Measurements from ENCODE around the gene ZMAT5.

GRCh38 chr22:29740216-29740615 is 26.6 kb downstream of the ZMAT5 start:
- no peak for TF ChIP-seq POLR2A (IDR thresholded peaks at IDR 0.05; ENCODE audit: low read depth, low read length)
- no peak for TF ChIP-seq POLR2AphosphoS5 (IDR thresholded peaks at IDR 0.05; ENCODE audit: low read depth, low read length)
- TF ChIP-seq TAF1 (IDR thresholded peaks at IDR 0.05; ENCODE audit: low read depth, low read length), result no peak
- no peak for TF ChIP-seq SPI1 (IDR thresholded peaks at IDR 0.05; ENCODE audit: low read depth, low read length)
